BJ (cell line): ENCODE measurements around the gene TAF5L. TPM values are rescaled to one million over a fixed set of nuclear protein-coding genes. Genes with fewer than 3 reads are reported as not detected.

Source experiments
- CTCF ChIA-PET: fragments of 350-600 bp; formaldehyde crosslinking; extraction: SDS; loops from one replicate; lab custom pipeline; 2021; ENCODE audit warnings: antibody characterized with exemption, inconsistent platforms; lab: Yijun Ruan, JAX
- POLR2A ChIA-PET: fragments of 300-600 bp; sonication (Branson Sonifier 250); formaldehyde crosslinking; extraction: SDS; loops from one replicate; lab custom pipeline; 2021; ENCODE audit warnings: antibody characterized with exemption; lab: Charles Lee
- DNase-seq: peaks from one replicate; pipeline ENCODE4 v3.0.0-alpha.2; 2011; ENCODE audit warnings: low read depth
- H3K27me3 ChIP-seq: 2 replicates; pipeline ENCODE4 v1.6.0; 2011; ENCODE audit warnings: low read length; ENCODE audit not compliant: control insufficient read depth, insufficient read depth
- H3K36me3 ChIP-seq: 2 replicates; pipeline ENCODE4 v1.5.1; 2011; ENCODE audit warnings: low read length; ENCODE audit not compliant: control insufficient read depth, insufficient read depth
- H3K4me3 ChIP-seq: 2 replicates; pipeline ENCODE4 v1.5.1; 2011; ENCODE audit warnings: low read depth, mild to moderate bottlenecking, control low read depth, low read length
- polyA plus RNA-seq: library from polyadenylated mRNA; depleted of rRNA; stranded (reverse); fragments of >200 nt; gene quantifications from 2 replicates; pipeline ENCODE4 v1.2.3, GENCODE V29; 2011
- TF ChIP-seq, protein P1 (sequence below): IDR thresholded peaks from 2 replicates; pipeline ENCODE4 v1.5.1; 2011; ENCODE audit warnings: low read depth, mild to moderate bottlenecking, control low read depth, inconsistent platforms, low read length, moderate library complexity; ENCODE audit not compliant: insufficient read depth

TAF5L gene
- polyA plus RNA-seq, 1 experiment = 19.4 TPM

DNA sequence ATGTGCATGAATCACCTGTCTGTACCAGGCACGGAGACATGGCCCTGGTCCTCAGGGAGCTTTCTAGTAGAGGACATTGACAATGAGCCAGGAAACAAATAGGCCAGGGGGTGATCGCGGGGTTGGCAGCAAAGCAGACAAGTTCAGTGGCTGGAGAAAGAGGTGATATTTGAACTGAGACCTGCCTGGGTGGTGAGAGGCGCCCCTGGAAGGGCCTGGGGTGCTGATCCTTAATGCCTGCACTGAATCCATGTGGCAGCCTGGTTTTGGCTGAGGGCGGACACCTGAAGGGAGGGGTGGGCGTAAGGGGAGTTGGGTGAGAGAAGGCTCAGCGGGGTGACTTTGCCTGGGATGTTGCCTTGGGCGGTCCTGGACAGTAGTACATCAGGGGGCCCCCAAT lies 36.0 kb upstream of the TAF5L start:
- no peak overlapping the region for H3K4me3 ChIP-seq
- no peak for DNase-seq
- H3K36me3 ChIP-seq = peaks cover 3% of the 10 kb centered on the region; the same call in 1 of the 2 replicates
- H3K27me3 ChIP-seq = no peaks in the 10 kb centered on the region
- TF ChIP-seq, protein P1, sequence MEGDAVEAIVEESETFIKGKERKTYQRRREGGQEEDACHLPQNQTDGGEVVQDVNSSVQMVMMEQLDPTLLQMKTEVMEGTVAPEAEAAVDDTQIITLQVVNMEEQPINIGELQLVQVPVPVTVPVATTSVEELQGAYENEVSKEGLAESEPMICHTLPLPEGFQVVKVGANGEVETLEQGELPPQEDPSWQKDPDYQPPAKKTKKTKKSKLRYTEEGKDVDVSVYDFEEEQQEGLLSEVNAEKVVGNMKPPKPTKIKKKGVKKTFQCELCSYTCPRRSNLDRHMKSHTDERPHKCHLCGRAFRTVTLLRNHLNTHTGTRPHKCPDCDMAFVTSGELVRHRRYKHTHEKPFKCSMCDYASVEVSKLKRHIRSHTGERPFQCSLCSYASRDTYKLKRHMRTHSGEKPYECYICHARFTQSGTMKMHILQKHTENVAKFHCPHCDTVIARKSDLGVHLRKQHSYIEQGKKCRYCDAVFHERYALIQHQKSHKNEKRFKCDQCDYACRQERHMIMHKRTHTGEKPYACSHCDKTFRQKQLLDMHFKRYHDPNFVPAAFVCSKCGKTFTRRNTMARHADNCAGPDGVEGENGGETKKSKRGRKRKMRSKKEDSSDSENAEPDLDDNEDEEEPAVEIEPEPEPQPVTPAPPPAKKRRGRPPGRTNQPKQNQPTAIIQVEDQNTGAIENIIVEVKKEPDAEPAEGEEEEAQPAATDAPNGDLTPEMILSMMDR = no peak
- ChIA-PET CTCF (interaction anchor here (0.6 to 3.7 kb wide), 22 partner anchors 11 to 1681 kb away, joined by 3 to 26 read pairs (median 3); no protein-coding TSS in a partner anchor), POLR2A (no interaction called here)

DNA sequence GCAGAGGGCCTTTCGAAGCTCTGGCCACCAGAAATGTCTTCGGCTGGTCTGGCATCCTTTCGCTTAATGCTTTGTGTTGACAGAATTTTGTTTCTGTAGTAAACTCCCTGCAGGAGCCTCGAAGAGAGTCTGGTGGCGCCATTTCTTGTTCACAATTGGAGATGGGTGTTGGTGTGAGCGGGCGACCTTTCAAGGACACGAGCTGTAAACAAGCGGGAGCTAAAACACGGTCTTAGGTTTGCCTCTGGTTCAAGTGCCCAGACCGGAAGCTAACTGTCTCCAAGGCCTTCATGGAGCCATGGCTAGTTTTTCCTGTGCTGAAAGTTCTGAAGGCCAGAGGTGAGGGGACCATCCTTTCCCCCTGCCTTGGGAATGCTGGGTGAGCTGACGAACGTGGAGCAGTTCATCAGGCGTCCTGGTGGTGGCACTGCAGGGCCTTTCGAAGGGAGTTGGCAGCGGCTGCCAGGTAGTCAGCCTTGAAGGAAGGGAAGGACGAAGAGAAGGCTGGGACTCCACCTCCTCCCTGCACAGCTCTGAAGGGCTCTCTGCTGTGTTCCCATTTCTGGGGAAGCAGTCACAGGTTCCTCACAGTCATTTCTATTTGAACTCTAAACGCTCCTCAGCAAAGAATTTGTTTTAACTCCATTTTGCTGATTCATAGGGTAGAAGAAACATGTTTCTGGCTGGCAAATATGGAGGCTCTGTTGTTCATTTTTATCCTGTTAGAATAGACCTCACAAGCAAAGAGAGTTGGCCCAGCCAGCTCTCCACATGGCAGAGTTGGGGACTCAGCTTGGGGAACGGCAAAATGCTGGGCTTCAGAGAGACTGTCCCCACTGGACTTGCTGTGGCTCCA lies 35.3 kb upstream of the TAF5L start:
- CTCF ChIA-PET = interaction anchor here (0.6 to 3.7 kb wide), 28 partner anchors 11 to 1682 kb away, joined by 3 to 26 read pairs (median 3); no protein-coding TSS in a partner anchor
- DNase-seq = no peak
- TF ChIP-seq, protein P1 = peak; percentile 96
- POLR2A ChIA-PET = no interaction called here
- H3K36me3 ChIP-seq = peaks cover 3% of the 10 kb centered on the region; the same call in 1 of the 2 replicates
- H3K27me3 ChIP-seq = no peaks in the 10 kb centered on the region
- no peak overlapping the region for H3K4me3 ChIP-seq

DNA sequence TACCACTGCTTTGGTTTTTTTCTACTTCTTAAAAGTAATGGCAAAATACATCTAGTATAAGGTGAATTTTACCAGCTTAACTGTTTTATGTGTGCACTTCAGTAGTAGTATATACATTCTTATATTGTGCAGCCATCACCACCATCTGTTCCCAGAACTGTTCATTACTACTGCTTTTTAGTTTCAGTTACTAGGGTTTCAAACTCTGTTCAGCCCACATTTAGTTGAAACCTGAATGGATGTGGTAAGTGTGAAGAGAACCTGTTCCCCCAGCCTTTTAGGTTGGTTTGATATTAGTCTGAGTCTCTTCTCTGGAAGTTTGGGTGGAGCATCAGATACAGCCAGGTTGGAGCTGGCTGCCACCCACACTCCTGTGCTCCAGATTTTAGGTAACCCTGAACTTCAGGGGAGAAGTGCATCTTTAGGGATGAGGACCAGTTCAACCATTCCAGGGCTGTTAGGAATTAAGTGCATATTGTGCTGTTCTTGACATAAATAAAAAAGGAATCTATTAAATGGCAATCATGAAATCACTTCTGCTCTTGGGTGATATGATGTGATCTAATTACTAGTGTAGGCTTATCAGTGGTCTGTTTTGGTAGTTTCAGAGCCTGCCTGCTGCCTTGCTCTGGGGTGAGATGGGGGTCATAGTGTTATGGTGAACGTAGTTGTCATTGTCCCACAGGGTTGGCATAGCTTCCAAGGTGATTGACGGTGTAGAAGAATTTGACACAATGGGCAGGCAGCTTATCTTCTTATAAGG lies 32.3 kb upstream of the TAF5L start:
- ChIA-PET POLR2A (no interaction called here), CTCF (interaction anchor here (0.6 to 0.9 kb wide), 2 partner anchors 63 to 189 kb away, joined by 3 read pairs; no protein-coding TSS in a partner anchor)
- H3K27me3 ChIP-seq = no peaks in the 10 kb centered on the region
- no peak overlapping the region for H3K4me3 ChIP-seq
- no peak for DNase-seq
- TF ChIP-seq, protein P1 = no peak
- H3K36me3 ChIP-seq = peaks cover 4% of the 10 kb centered on the region; the same call in 1 of the 2 replicates

DNA sequence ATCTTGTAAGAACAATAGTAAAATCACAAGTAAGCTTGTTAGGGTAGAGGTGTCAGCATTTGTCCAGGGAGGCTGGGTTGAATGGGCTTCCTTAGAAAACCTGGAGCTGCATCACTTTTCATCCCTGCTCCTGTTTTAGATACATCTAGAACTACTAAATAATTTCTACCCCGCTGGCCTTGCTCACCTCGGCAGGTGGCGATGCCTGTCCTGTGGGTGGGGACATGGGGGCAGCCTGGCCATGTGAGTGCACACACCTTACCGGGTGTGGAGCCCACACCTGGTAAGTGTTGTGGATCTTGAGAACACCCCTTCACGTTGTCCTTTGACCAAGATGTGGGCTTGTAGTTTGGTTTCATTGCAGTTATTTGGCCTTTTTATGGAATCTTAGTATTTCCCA lies 29.9 kb upstream of the TAF5L start:
- TF ChIP-seq, protein P1 = no peak
- POLR2A ChIA-PET = no interaction called here
- H3K36me3 ChIP-seq = peaks cover 3% of the 10 kb centered on the region; the same call in 1 of the 2 replicates
- CTCF ChIA-PET = interaction anchor here (1.1 kb wide), 1 partner anchor 56 kb away, joined by 3 read pairs; no protein-coding TSS in a partner anchor
- no peak overlapping the region for H3K4me3 ChIP-seq
- DNase-seq = no peak
- no peaks in the 10 kb centered on the region for H3K27me3 ChIP-seq

DNA sequence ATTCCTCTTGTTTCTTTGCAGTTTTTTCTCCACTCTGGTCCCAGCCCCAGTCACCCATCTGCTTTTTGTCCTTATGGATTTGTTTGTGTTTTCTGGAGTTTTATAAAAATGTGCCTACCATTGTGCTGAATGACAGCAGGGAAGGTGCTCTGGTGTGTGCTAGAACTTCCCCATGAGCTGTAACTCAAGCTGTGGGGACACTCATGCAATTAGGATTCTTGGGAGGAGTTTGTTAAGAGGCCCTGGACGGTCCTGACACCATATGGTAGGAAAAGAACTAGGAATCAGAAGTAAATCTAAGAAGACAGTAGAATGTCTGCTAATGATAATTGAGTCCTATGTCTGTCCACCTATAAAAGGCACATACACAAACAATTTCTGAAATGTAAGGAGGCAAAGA lies 27.5 kb upstream of the TAF5L start:
- peaks cover 3% of the 10 kb centered on the region for H3K36me3 ChIP-seq
- TF ChIP-seq, protein P1 = no peak
- no peak for DNase-seq

More for the DNA sequence above, 27.5 kb upstream of the TAF5L start:
- no peaks in the 10 kb centered on the region for H3K27me3 ChIP-seq
- no peak overlapping the region for H3K4me3 ChIP-seq
- ChIA-PET CTCF (no interaction called here), POLR2A (no interaction called here)
